Ascending aorta (tissue), 2 donors: ENCODE data around the gene STK32B. TPM values are rescaled to one million over a fixed set of nuclear protein-coding genes. Genes with fewer than 3 reads are reported as not detected.
"Not testable (repeated sequence)": the region's sequence is repeated elsewhere in the genome, so short reads cannot be mapped to it uniquely, and the experiment has no call there.

Experiments used
- DNase-seq, 2 donors: peaks; one replicate each; pipeline ENCODE4 v3.0.0-alpha.2; 2019; ENCODE audit warnings: low spot score in 2 of 2
- H3K27ac ChIP-seq, 2 donors: fragments of 200-600 bp; sonication (generic); one replicate each; pipeline ENCODE4 v1.5.1; 2016 to 2017; ENCODE audit warnings: mild to moderate bottlenecking in 1 of 2
- H3K27me3 ChIP-seq: fragments of 200-600 bp; sonication (generic); one replicate; pipeline ENCODE4 v1.5.1; 2017
- H3K36me3 ChIP-seq, 2 donors: fragments of 200-600 bp; sonication (generic); one replicate each; pipeline ENCODE4 v1.5.1; 2016
- H3K4me1 ChIP-seq, 2 donors: fragments of 200-600 bp; sonication (generic); one replicate each; pipeline ENCODE4 v1.5.1; 2016 to 2017; ENCODE audit warnings: mild to moderate bottlenecking in 1 of 2
- H3K4me3 ChIP-seq, 2 donors: fragments of 200-600 bp; sonication (generic); one replicate each; pipeline ENCODE4 v1.5.1; 2016 to 2017; ENCODE audit warnings: mild to moderate bottlenecking in 1 of 2
- H3K9me3 ChIP-seq, 2 donors: fragments of 200-600 bp; sonication (generic); one replicate each; pipeline ENCODE4 v1.5.1; 2016
- intact Hi-C: fragments of 100-400 bp; cut with DNase I; formaldehyde crosslinking; loops from one replicate; pipeline ENCODE4 v1.15.1; 2023
- total RNA-seq: library from RNA; depleted of rRNA; stranded (reverse); fragments of >200 nt; gene quantifications from one replicate; pipeline ENCODE4 v1.1.0, GENCODE V29; 2016
- TF ChIP-seq, protein P1 (sequence below), 3 experiments: fragments of 200-600 bp in 2 of 3; fragments of 450-650 bp in 1 of 3; sonication (generic) in 2 of 3; IDR thresholded peaks; one replicate each; pipeline ENCODE4 v1.5.1; 2016 to 2019; ENCODE audit warnings: antibody characterized with exemption in 3 of 3, mild to moderate bottlenecking in 1 of 3, moderate library complexity in 1 of 3

STK32B gene
- total RNA-seq, 1 donor from 2014 or later = 2.3 TPM

DNA sequence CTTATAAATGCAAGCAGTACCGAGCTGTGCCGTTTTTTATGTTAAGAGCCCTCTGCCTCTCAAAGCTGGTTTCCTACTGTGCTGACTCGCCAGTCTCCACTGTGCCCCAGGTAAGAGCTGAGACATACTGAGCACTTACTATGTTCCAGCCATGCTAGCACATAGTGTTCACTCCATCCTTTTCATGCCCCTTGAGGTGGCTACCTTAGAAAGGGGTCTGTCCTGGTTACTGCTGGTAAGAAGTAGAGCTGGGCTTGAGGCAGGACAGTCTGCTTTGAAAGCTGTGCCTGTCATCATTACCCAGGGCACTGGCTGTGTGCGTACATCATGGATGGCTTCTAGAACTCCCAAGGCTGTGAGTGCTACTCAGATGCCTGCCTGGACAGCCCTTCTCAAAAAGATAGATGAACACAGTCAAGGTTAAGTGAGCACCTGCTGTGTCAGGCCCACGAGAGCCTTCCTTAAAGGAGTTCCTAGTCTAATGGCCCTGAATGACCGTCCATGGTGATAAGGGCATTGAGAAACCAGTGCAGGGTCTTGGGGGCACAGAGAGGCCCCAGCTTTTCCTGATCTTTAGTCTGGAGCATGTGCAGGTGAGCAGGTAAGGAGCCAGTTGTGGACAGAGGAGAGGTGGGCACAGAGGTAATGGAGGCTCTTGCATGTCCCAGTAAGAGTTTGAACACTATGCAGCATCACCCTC lies 1.6 kb downstream of the STK32B start:
- TF ChIP-seq, protein P1, sequence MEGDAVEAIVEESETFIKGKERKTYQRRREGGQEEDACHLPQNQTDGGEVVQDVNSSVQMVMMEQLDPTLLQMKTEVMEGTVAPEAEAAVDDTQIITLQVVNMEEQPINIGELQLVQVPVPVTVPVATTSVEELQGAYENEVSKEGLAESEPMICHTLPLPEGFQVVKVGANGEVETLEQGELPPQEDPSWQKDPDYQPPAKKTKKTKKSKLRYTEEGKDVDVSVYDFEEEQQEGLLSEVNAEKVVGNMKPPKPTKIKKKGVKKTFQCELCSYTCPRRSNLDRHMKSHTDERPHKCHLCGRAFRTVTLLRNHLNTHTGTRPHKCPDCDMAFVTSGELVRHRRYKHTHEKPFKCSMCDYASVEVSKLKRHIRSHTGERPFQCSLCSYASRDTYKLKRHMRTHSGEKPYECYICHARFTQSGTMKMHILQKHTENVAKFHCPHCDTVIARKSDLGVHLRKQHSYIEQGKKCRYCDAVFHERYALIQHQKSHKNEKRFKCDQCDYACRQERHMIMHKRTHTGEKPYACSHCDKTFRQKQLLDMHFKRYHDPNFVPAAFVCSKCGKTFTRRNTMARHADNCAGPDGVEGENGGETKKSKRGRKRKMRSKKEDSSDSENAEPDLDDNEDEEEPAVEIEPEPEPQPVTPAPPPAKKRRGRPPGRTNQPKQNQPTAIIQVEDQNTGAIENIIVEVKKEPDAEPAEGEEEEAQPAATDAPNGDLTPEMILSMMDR (IDR thresholded peaks at IDR 0.05) = no peak
- peaks cover 0 to 2% of the 10 kb centered on the region in 2 donors for H3K4me1 ChIP-seq
- intact Hi-C loops = loop anchor here (5.0 kb wide), 1 partner anchor 61 kb away; no protein-coding TSS in a partner anchor
- H3K4me3 ChIP-seq = no peak overlapping the region
- no peak overlapping the region for H3K27ac ChIP-seq
- H3K9me3 ChIP-seq = no peaks in the 10 kb centered on the region
- no peaks in the 10 kb centered on the region for H3K36me3 ChIP-seq
- no peaks in the 10 kb centered on the region for H3K27me3 ChIP-seq
- DNase-seq = no peak

DNA sequence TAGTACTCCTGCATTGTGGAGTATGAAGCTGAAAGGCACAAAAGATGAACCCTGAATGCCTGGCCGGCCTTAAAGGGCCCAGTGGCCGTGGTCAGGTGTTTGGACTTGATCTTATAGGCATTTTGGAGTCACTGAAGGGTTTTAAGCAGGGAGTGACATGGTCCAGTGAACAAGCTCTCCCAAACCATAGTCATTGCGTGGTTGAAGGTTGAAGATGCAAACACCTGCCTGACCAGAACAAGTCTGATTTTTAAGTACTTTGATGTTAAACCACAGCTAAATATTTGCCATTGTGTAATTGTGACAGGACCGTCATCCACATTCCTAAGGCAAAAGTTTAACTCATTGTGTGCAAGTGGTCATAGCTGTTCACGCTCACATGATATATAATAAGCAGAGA lies 3.3 kb downstream of the STK32B start:
- peaks cover 0 to 2% of the 10 kb centered on the region in 2 donors for H3K4me1 ChIP-seq
- H3K27ac ChIP-seq = no peak overlapping the region
- TF ChIP-seq, protein P1 (IDR thresholded peaks at IDR 0.05) = no peak
- intact Hi-C loops = loop anchor here (5.0 kb wide), 1 partner anchor 62 kb away; no protein-coding TSS in a partner anchor
- no peaks in the 10 kb centered on the region for H3K9me3 ChIP-seq
- H3K27me3 ChIP-seq = no peaks in the 10 kb centered on the region
- H3K4me3 ChIP-seq = no peak overlapping the region
- no peak for DNase-seq
- H3K36me3 ChIP-seq = no peaks in the 10 kb centered on the region

DNA sequence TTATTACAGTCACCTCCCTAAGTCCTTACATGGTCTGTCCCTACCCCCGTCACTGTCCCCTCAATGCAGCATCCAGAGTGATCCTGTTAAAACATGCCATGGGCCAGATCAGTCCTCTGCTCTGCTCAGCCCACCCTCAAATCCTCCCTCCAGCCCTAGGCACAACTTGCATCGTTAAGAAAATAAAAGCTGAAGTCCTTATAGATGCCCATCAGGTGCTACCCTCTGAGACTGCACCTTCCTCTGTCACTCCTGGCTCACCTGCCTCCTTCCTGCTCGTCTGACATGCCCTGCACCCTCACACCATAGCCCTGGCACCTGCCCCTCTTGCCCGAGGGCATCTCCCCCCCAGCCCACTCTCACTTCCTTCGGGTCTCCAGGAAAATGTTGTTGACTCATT lies 4.1 kb downstream of the STK32B start:
- DNase-seq = no peak
- Histone ChIP-seq H3K9me3 (no peaks in the 10 kb centered on the region), H3K4me1 (peaks cover 0 to 2% of the 10 kb centered on the region in 2 donors), H3K4me3 (no peak overlapping the region), H3K27me3 (no peaks in the 10 kb centered on the region), H3K36me3 (no peaks in the 10 kb centered on the region), H3K27ac (no peak overlapping the region)
- intact Hi-C loops = no loop called here
- TF ChIP-seq, protein P1 (IDR thresholded peaks at IDR 0.05) = no peak

DNA sequence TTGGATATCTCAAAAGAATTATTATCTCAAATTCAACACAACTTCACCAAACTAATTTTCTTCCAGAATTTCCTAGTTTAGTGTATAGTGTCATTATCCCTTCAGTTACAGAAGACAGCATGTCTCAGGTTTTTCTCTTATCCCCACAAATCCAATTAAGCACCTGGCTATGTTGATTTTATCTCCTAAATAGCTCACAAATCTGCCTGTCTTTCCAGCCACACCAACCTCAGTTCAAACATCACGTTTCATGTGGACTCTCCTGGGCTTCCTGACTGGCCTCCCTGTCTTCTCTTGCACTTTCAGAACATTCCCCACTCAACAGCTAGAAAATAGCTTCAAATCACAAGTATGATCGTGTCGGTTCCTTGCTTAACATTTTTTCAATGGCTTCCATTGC lies 14.8 kb downstream of the STK32B start:
- Histone ChIP-seq H3K36me3 (no peaks in the 10 kb centered on the region), H3K27ac (no peak overlapping the region), H3K9me3 (no peaks in the 10 kb centered on the region), H3K4me3 (no peak overlapping the region), H3K27me3 (no peaks in the 10 kb centered on the region), H3K4me1 (no peaks in the 10 kb centered on the region)
- DNase-seq = no peak
- intact Hi-C loops = no loop called here
- TF ChIP-seq, protein P1 (IDR thresholded peaks at IDR 0.05) = no peak

DNA sequence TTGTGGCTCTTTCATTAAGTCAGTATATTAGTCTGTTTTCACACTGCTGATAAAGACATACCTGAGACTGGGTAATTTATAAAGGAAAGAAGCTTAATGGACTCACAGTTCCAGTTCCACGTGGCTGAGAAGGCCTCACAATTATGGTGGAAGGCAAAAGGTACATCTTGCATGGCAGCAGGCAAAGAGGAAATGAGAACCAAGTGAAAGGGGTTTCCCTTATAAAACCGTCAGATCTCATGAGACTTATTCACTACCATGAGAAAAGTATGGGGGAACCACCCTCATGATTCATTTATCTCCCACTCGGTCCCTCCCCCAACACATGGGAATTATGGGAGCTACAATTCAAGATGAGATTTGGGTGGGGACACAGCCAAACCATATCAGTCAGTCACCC lies 15.7 kb downstream of the STK32B start:
- H3K4me3 ChIP-seq, DNase-seq, intact Hi-C loops, H3K9me3 ChIP-seq, H3K27ac ChIP-seq, H3K36me3 ChIP-seq, H3K4me1 ChIP-seq, H3K27me3 ChIP-seq: not testable (repeated sequence)

DNA sequence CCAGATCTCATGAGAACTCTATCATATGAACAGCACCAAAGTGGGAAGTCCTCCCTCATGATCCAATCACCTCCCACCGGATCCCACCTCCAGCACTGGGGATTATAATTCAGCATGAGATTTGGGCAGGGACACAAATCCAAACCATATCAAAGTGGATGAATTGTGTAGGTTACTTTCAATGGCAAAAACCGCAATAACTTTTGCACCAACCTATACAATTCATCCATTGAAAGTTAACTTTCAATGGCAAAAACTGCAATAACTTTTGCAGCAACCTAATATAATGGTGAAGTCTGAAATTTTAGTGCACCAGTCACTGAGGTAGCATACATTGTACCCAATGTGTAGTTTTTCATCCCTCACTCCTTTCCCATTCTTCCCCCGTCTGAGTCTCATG lies 16.6 kb downstream of the STK32B start:
- TF ChIP-seq, protein P1 (IDR thresholded peaks at IDR 0.05) = no peak
- DNase-seq = no peak
- intact Hi-C loops = no loop called here
- Histone ChIP-seq H3K27me3 (no peaks in the 10 kb centered on the region), H3K36me3 (no peaks in the 10 kb centered on the region), H3K27ac (no peak overlapping the region), H3K4me1 (no peaks in the 10 kb centered on the region), H3K4me3 (no peak overlapping the region), H3K9me3 (no peaks in the 10 kb centered on the region)
